ENCODE results near the gene TFB1M. TPM values are rescaled to one million over a fixed set of nuclear protein-coding genes. Genes with fewer than 3 reads are reported as not detected.

Gene TFB1M
- total and polyA plus RNA-seq, 4 donors: 9.7 to 27.9 (median 19.0) TPM

DNA sequence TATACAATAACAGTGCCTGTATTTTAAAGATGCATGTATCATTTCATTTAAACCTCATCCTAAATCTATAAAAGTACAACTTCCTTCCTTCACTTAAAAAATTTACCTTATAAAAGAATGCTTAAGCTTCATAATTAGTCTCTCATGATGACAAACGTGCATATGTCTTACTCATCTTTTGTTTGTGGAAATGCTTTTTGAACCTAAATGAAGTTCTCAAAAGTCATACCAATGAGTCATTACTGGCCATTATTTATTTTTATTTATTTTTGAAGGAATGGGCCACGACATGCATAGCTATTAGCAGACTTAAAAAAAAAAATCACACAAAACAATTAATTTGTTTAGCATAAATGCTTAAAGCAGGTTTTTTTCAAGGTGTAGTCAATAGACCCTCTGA is 3.7 kb downstream of the TFB1M start:
- Histone ChIP-seq H3K4me3 (no peak overlapping the region), H3K9me3 (ENCODE audit: control insufficient read depth in 4 of 4, insufficient read depth in 3 of 4, low read length in 3 of 4) (no peaks in the 10 kb centered on the region), H3K9ac (ENCODE audit: insufficient read depth in 1 of 2, low read length in 2 of 2) (no peak overlapping the region), H3K4me1 (ENCODE audit: control insufficient read depth in 5 of 5, insufficient read depth in 5 of 5, low read length in 5 of 5) (peaks cover 0 to 7% (median 3%) of the 10 kb centered on the region in 5 donors), H3K27ac (ENCODE audit: low read depth in 1 of 2, low read length in 1 of 2) (no peak overlapping the region), H3K27me3 (ENCODE audit: control insufficient read depth in 3 of 3, insufficient read depth in 3 of 3, low read length in 2 of 3) (no peaks in the 10 kb centered on the region), H3K36me3 (ENCODE audit: control insufficient read depth in 4 of 4, insufficient read depth in 4 of 4, low read length in 4 of 4) (peaks cover 4 to 12% (median 7%) of the 10 kb centered on the region in 4 donors)
- 56 to 77% methylated on average over 2 of the region's 2 CpGs for WGBS, 2 donors
- ATAC-seq (ENCODE audit: insufficient read depth, low FRiP score): no peak
- DNase-seq: no peak
- TF ChIP-seq, protein P1, sequence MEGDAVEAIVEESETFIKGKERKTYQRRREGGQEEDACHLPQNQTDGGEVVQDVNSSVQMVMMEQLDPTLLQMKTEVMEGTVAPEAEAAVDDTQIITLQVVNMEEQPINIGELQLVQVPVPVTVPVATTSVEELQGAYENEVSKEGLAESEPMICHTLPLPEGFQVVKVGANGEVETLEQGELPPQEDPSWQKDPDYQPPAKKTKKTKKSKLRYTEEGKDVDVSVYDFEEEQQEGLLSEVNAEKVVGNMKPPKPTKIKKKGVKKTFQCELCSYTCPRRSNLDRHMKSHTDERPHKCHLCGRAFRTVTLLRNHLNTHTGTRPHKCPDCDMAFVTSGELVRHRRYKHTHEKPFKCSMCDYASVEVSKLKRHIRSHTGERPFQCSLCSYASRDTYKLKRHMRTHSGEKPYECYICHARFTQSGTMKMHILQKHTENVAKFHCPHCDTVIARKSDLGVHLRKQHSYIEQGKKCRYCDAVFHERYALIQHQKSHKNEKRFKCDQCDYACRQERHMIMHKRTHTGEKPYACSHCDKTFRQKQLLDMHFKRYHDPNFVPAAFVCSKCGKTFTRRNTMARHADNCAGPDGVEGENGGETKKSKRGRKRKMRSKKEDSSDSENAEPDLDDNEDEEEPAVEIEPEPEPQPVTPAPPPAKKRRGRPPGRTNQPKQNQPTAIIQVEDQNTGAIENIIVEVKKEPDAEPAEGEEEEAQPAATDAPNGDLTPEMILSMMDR (IDR thresholded peaks at IDR 0.05; ENCODE audit: control extremely low read depth, extremely low read depth): no peak

DNA sequence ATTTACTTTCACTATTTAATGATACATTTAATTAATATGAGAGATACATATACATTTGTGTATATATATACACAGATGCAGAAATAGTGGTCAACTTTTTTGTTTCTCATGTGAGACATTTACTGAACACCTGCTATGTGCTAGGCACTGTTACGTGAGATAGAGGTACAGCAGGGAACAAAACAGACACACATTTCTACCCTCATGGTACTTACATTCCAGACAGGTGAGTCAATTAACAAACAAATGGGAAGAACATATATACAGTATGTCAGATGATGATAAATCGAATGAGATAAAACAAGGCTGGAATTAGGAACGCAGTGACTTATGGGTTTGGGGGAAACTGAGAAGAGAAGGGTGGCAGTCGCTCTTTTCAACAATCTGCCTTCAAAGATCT is 5.1 kb downstream of the TFB1M start:
- DNase-seq (no peak), ATAC-seq (ENCODE audit: insufficient read depth, low FRiP score) (no peak)
- Histone ChIP-seq H3K9ac (ENCODE audit: insufficient read depth in 1 of 2, low read length in 2 of 2) (no peak overlapping the region), H3K27me3 (ENCODE audit: control insufficient read depth in 3 of 3, insufficient read depth in 3 of 3, low read length in 2 of 3) (no peaks in the 10 kb centered on the region), H3K27ac (ENCODE audit: low read depth in 1 of 2, low read length in 1 of 2) (no peak overlapping the region), H3K36me3 (ENCODE audit: control insufficient read depth in 4 of 4, insufficient read depth in 4 of 4, low read length in 4 of 4) (peaks cover 4 to 12% (median 7%) of the 10 kb centered on the region in 4 donors), H3K4me3 (no peak overlapping the region), H3K9me3 (ENCODE audit: control insufficient read depth in 4 of 4, insufficient read depth in 3 of 4, low read length in 3 of 4) (no peaks in the 10 kb centered on the region), H3K4me1 (ENCODE audit: control insufficient read depth in 5 of 5, insufficient read depth in 5 of 5, low read length in 5 of 5) (peaks cover 0 to 7% (median 0%) of the 10 kb centered on the region in 5 donors)
- 97 to 98% methylated on average over 4 of the region's 4 CpGs for WGBS, 2 donors
- TF ChIP-seq, protein P1 (IDR thresholded peaks at IDR 0.05; ENCODE audit: control extremely low read depth, extremely low read depth): no peak

DNA sequence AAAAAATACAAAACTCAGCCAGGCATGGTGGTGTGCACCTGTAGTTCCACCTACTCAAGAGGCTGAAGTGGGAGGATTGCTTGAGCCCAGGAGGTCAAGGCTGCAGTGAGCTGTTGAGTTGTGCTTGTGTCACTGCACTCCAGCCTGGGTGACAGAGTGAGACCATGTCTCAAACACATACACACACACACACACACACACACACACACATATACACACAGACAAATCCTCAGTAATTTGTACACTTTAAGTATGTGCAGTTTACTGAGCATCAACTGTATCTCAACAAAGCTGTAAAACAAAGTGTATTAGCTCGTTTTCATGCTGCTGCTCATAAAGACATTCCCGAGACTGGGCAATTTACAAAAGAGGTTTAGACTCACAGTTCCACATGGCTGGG is 7.3 kb downstream of the TFB1M start:
- Histone ChIP-seq H3K4me3 (no peak overlapping the region), H3K9ac (ENCODE audit: insufficient read depth in 1 of 2, low read length in 2 of 2) (no peak overlapping the region), H3K4me1 (ENCODE audit: control insufficient read depth in 5 of 5, insufficient read depth in 5 of 5, low read length in 5 of 5) (peaks cover 0 to 7% (median 0%) of the 10 kb centered on the region in 5 donors), H3K36me3 (ENCODE audit: control insufficient read depth in 4 of 4, insufficient read depth in 4 of 4, low read length in 4 of 4) (peaks cover 4 to 16% (median 9%) of the 10 kb centered on the region in 4 donors), H3K27me3 (ENCODE audit: control insufficient read depth in 3 of 3, insufficient read depth in 3 of 3, low read length in 2 of 3) (no peaks in the 10 kb centered on the region), H3K27ac (ENCODE audit: low read depth in 1 of 2, low read length in 1 of 2) (no peak overlapping the region), H3K9me3 (ENCODE audit: control insufficient read depth in 4 of 4, insufficient read depth in 3 of 4, low read length in 3 of 4) (no peaks in the 10 kb centered on the region)
- no peak for DNase-seq
- TF ChIP-seq, protein P1 (IDR thresholded peaks at IDR 0.05; ENCODE audit: control extremely low read depth, extremely low read depth): no peak
- ATAC-seq (ENCODE audit: insufficient read depth, low FRiP score): no peak
- WGBS, 2 donors: 91 to 95% methylated on average over 2 of the region's 2 CpGs

DNA sequence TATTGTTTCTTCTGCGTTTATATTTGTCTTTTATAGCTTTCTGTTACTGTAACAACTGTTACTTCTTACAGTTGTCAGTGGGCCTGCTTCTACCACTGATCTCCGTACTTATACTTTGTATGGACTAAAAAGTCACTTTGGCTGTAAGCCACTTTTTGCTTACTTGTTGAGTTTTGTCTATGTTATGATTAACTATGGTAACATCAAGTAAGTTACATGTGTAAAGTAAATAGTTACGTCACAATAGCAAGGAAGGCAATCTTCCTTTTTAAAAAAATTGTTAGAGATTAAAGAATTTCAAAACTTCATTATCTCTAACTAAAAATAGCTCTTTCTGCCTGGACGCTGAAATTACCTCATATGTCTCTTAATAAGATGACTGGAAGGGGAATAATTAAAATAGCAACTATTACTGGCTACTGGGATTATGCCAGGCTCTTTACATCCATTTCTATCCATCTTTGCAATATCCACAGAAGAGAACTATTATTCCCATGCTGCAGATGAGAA is 10.9 kb downstream of the TFB1M start:
- DNase-seq (peak in 2 of 3 donors; percentile 25 to 26), ATAC-seq (ENCODE audit: insufficient read depth, low FRiP score) (no peak)
- H3K27me3 ChIP-seq (ENCODE audit: control insufficient read depth in 3 of 3, insufficient read depth in 3 of 3, low read length in 2 of 3): no peaks in the 10 kb centered on the region
- H3K27ac ChIP-seq (ENCODE audit: low read depth in 1 of 2, low read length in 1 of 2): no peak overlapping the region
- no peak overlapping the region for H3K4me3 ChIP-seq
- no peak overlapping the region for H3K9ac ChIP-seq (ENCODE audit: insufficient read depth in 1 of 2, low read length in 2 of 2)
- peaks cover 0 to 4% (median 0%) of the 10 kb centered on the region in 5 donors for H3K4me1 ChIP-seq (ENCODE audit: control insufficient read depth in 5 of 5, insufficient read depth in 5 of 5, low read length in 5 of 5)
- H3K9me3 ChIP-seq (ENCODE audit: control insufficient read depth in 4 of 4, insufficient read depth in 3 of 4, low read length in 3 of 4): no peaks in the 10 kb centered on the region
- TF ChIP-seq, protein P1 (IDR thresholded peaks at IDR 0.05; ENCODE audit: control extremely low read depth, extremely low read depth): no peak
- 45 to 54% methylated on average over 4 of the region's 4 CpGs for WGBS, 2 donors
- peaks cover 2 to 9% (median 6%) of the 10 kb centered on the region in 4 donors for H3K36me3 ChIP-seq (ENCODE audit: control insufficient read depth in 4 of 4, insufficient read depth in 4 of 4, low read length in 4 of 4)

Measured in lung (tissue), 12 donors.